ENCODE data around the gene KRT86.

KRT86 gene

GRCh38 chr12:52246720-52247621 is 27.5 kb upstream of the KRT86 start:
- TF ChIP-seq PKNOX1 (IDR thresholded peaks at IDR 0.05) (no peak), NFRKB (IDR thresholded peaks at IDR 0.05) (no peak), BHLHE40 (IDR thresholded peaks at IDR 0.05; ENCODE audit: borderline replicate concordance) (no peak), TARDBP (IDR thresholded peaks at IDR 0.05) (no peak), FOXM1 (IDR thresholded peaks at IDR 0.05; ENCODE audit: borderline replicate concordance) (no peak), SP1 (IDR thresholded peaks at IDR 0.05) (no peak), SUZ12 (IDR thresholded peaks at IDR 0.05) (no peak), FOXK2 (IDR thresholded peaks at IDR 0.05) (no peak)
- DNase-seq (ENCODE audit: extremely low spot score) = no peak
- ChIA-PET CTCF (interaction anchor here (1.5 to 2.6 kb wide), 2 partner anchors 32 kb away, joined by 3 to 9 read pairs; no protein-coding TSS in a partner anchor), POLR2A (no interaction called here)

GRCh38 chr12:52247622-52248540 is 26.6 kb upstream of the KRT86 start:
- POLR2A ChIA-PET = no interaction called here
- no peak for DNase-seq (ENCODE audit: extremely low spot score)
- TF ChIP-seq HDGF (IDR thresholded peaks at IDR 0.05; ENCODE audit: borderline replicate concordance) = no peak
- no peak for TF ChIP-seq FOXM1 (IDR thresholded peaks at IDR 0.05; ENCODE audit: borderline replicate concordance)
- no peak for TF ChIP-seq ZNF384 (IDR thresholded peaks at IDR 0.05)
- no peak for TF ChIP-seq L3MBTL2 (conservative IDR thresholded peaks at IDR 0.05)
- TF ChIP-seq FOXK2 (IDR thresholded peaks at IDR 0.05) = no peak
- no peak for TF ChIP-seq BHLHE40 (IDR thresholded peaks at IDR 0.05; ENCODE audit: borderline replicate concordance)
- TF ChIP-seq FOXA1 (IDR thresholded peaks at IDR 0.05) = no peak
- no peak for TF ChIP-seq PKNOX1 (IDR thresholded peaks at IDR 0.05)
- TF ChIP-seq NFRKB (IDR thresholded peaks at IDR 0.05) = no peak
- TF ChIP-seq SUZ12 (IDR thresholded peaks at IDR 0.05) = no peak
- no peak for TF ChIP-seq ARNT (IDR thresholded peaks at IDR 0.05)
- CTCF ChIA-PET = interaction anchor here (1.5 kb wide), 1 partner anchor 31 kb away, joined by 3 read pairs; no protein-coding TSS in a partner anchor

DNA sequence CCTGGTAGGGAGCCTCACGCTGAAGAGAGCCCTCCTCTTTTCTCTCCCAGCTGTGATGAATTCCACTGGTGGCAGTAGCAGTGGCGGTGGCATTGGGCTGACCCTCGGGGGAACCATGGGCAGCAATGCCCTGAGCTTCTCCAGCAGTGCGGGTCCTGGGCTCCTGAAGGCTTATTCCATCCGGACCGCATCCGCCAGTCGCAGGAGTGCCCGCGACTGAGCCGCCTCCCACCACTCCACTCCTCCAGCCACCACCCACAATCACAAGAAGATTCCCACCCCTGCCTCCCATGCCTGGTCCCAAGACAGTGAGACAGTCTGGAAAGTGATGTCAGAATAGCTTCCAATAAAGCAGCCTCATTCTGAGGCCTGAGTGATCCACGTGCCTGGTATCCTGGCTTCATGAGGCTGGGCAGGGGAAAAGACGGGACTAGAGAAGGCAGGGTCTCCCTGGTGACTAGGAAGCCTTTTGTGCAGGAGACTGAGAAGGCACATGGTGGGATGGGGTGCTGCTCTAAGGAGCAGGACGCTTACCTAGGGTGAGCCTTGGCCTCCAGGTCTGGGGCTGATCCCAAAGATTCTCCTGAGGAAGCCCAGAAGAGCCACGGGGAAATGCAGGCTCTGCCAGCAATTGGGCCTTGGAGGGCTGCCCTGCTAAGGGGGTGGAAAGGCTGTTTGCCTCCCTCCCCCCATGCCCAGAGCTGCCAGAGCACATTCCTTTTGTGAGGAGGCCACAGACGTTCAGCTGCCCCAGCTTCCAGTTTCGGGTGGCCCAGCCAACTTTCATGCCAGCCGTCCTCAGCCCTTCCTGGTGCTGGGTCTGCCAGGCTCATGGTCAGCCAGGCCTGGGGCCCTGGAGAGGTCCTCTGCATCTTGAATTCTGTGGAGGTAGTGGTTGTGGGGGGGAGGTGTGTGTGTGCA is 25.6 kb upstream of the KRT86 start:
- no peak for TF ChIP-seq LEF1 (IDR thresholded peaks at IDR 0.05; ENCODE audit: borderline replicate concordance)
- no peak for TF ChIP-seq ELF4 (IDR thresholded peaks at IDR 0.05)
- TF ChIP-seq L3MBTL2 (conservative IDR thresholded peaks at IDR 0.05) = no peak
- TF ChIP-seq CTBP1 (IDR thresholded peaks at IDR 0.05; ENCODE audit: borderline replicate concordance) = no peak
- no peak for TF ChIP-seq ARNT (IDR thresholded peaks at IDR 0.05)
- TF ChIP-seq SUZ12 (IDR thresholded peaks at IDR 0.05) = no peak
- no peak for TF ChIP-seq NFRKB (IDR thresholded peaks at IDR 0.05)
- TF ChIP-seq ZNF384 (IDR thresholded peaks at IDR 0.05) = no peak
- no peak for TF ChIP-seq TARDBP (IDR thresholded peaks at IDR 0.05)
- TF ChIP-seq PKNOX1 (IDR thresholded peaks at IDR 0.05) = no peak
- TF ChIP-seq FOXA1 (IDR thresholded peaks at IDR 0.05) = no peak
- no peak for TF ChIP-seq SP1 (IDR thresholded peaks at IDR 0.05)
- TF ChIP-seq FOXK2 (IDR thresholded peaks at IDR 0.05) = no peak
- no peak for TF ChIP-seq BHLHE40 (IDR thresholded peaks at IDR 0.05; ENCODE audit: borderline replicate concordance)
- TF ChIP-seq HDGF (IDR thresholded peaks at IDR 0.05; ENCODE audit: borderline replicate concordance) = no peak
- TF ChIP-seq FOXM1 (IDR thresholded peaks at IDR 0.05; ENCODE audit: borderline replicate concordance) = no peak
- POLR2A ChIA-PET = no interaction called here
- no peak for DNase-seq (ENCODE audit: extremely low spot score)
- CTCF ChIA-PET = interaction anchor here (0.8 kb wide), 1 partner anchor 27 kb away, joined by 4 read pairs; no protein-coding TSS in a partner anchor

DNA sequence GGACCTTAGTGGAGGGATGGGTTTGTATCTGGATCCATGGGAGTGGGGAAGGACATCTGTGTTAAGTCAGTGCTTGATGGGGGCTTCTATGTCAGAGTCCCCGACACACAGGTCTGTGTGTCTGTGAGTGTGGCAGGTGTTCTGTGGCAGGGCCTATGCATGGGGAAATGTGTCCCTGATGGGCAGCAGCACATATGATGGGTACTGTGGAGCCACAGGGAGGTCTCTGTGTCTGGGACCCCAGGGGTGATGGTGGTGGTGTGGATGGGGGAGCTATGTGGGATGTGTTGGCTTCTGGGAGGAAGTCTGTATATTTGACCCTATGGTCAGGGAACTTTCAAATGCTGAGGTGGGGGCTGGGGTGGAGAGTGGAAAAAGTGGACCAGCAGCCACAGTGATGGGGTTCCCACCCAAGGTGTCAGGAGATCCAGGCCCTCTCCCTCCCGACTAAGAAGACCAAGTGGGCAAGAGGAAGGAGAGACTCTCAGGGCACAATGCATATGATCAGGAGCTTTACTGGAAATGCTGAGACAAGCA is 24.9 kb upstream of the KRT86 start:
- TF ChIP-seq L3MBTL2 (conservative IDR thresholded peaks at IDR 0.05) (no peak), FOXA1 (IDR thresholded peaks at IDR 0.05) (no peak), LEF1 (IDR thresholded peaks at IDR 0.05; ENCODE audit: borderline replicate concordance) (no peak), SUZ12 (IDR thresholded peaks at IDR 0.05) (no peak), FOXK2 (IDR thresholded peaks at IDR 0.05) (no peak)
- ChIA-PET POLR2A (no interaction called here), CTCF (no interaction called here)
- DNase-seq (ENCODE audit: extremely low spot score) = no peak
